ENCODE data around the gene WFIKKN1.
A peak's percentile ranks its signal among the peaks of the same experiment; 100 is the strongest.

Gene WFIKKN1

GRCh38 chr16:586645-587590 is 43.9 kb upstream of the WFIKKN1 start (continued):
- peak; percentile 16; the same call in 1 of the 2 replicates for TF ChIP-seq PATZ1 (tag by site-specific recombination; IDR thresholded peaks at IDR 0.05)
- TF ChIP-seq IKZF3 (tag by site-specific recombination; IDR thresholded peaks at IDR 0.05): peak; percentile 55; the same call in 1 of the 2 replicates
- no peak for TF ChIP-seq ZNF677 (tag by site-specific recombination; IDR thresholded peaks at IDR 0.05)
- no peak for TF ChIP-seq ZNF548 (tag by site-specific recombination; IDR thresholded peaks at IDR 0.05)
- no peak for TF ChIP-seq ZNF248 (tag by site-specific recombination; IDR thresholded peaks at IDR 0.05)
- no peak for TF ChIP-seq ZFHX2 (tag by site-specific recombination; conservative IDR thresholded peaks at IDR 0.05)
- no peak for TF ChIP-seq ZNF513 (tag by site-specific recombination; IDR thresholded peaks at IDR 0.05)
- no peak for TF ChIP-seq ZNF174 (tag by site-specific recombination; IDR thresholded peaks at IDR 0.05)
- peak; percentile 69 for TF ChIP-seq ZBTB48 (tag by site-specific recombination; IDR thresholded peaks at IDR 0.05)
- TF ChIP-seq SCRT2 (tag by site-specific recombination; IDR thresholded peaks at IDR 0.05): peak; percentile 95
- TF ChIP-seq ZBTB7A (tag by site-specific recombination; IDR thresholded peaks at IDR 0.05; ENCODE audit: low read depth): no peak
- TF ChIP-seq, protein P1, sequence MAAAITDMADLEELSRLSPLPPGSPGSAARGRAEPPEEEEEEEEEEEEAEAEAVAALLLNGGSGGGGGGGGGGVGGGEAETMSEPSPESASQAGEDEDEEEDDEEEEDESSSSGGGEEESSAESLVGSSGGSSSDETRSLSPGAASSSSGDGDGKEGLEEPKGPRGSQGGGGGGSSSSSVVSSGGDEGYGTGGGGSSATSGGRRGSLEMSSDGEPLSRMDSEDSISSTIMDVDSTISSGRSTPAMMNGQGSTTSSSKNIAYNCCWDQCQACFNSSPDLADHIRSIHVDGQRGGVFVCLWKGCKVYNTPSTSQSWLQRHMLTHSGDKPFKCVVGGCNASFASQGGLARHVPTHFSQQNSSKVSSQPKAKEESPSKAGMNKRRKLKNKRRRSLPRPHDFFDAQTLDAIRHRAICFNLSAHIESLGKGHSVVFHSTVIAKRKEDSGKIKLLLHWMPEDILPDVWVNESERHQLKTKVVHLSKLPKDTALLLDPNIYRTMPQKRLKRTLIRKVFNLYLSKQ (tag by site-specific recombination; IDR thresholded peaks at IDR 0.05; ENCODE audit: borderline replicate concordance): no peak
- 0 out of 2 replicates have a peak, but pooled peaks have one; percentile 25 for TF ChIP-seq ZNF2 (tag by site-specific recombination; IDR thresholded peaks at IDR 0.05)
- no peak for TF ChIP-seq ZNF221 (tag by site-specific recombination; IDR thresholded peaks at IDR 0.05; ENCODE audit: borderline replicate concordance)
- peak; percentile 87 for TF ChIP-seq SCRT1 (tag by site-specific recombination; IDR thresholded peaks at IDR 0.05; ENCODE audit: borderline replicate concordance)
- TF ChIP-seq, protein P2, sequence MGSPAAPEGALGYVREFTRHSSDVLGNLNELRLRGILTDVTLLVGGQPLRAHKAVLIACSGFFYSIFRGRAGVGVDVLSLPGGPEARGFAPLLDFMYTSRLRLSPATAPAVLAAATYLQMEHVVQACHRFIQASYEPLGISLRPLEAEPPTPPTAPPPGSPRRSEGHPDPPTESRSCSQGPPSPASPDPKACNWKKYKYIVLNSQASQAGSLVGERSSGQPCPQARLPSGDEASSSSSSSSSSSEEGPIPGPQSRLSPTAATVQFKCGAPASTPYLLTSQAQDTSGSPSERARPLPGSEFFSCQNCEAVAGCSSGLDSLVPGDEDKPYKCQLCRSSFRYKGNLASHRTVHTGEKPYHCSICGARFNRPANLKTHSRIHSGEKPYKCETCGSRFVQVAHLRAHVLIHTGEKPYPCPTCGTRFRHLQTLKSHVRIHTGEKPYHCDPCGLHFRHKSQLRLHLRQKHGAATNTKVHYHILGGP (tag by site-specific recombination; IDR thresholded peaks at IDR 0.05): no peak
- no peak for TF ChIP-seq ZNF600 (tag by site-specific recombination; IDR thresholded peaks at IDR 0.05)
- TF ChIP-seq, protein P3, sequence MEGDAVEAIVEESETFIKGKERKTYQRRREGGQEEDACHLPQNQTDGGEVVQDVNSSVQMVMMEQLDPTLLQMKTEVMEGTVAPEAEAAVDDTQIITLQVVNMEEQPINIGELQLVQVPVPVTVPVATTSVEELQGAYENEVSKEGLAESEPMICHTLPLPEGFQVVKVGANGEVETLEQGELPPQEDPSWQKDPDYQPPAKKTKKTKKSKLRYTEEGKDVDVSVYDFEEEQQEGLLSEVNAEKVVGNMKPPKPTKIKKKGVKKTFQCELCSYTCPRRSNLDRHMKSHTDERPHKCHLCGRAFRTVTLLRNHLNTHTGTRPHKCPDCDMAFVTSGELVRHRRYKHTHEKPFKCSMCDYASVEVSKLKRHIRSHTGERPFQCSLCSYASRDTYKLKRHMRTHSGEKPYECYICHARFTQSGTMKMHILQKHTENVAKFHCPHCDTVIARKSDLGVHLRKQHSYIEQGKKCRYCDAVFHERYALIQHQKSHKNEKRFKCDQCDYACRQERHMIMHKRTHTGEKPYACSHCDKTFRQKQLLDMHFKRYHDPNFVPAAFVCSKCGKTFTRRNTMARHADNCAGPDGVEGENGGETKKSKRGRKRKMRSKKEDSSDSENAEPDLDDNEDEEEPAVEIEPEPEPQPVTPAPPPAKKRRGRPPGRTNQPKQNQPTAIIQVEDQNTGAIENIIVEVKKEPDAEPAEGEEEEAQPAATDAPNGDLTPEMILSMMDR (tag by site-specific recombination; IDR thresholded peaks at IDR 0.05): no peak
- no peak for TF ChIP-seq ZNF148 (tag by site-specific recombination; IDR thresholded peaks at IDR 0.05; ENCODE audit: borderline replicate concordance)
- peak; percentile 17; the same call in 1 of the 2 replicates for TF ChIP-seq SP2 (tag by site-specific recombination; IDR thresholded peaks at IDR 0.05)
- TF ChIP-seq ZNF501 (tag by site-specific recombination; IDR thresholded peaks at IDR 0.05): no peak
- no peak for TF ChIP-seq ZNF521 (tag by site-specific recombination; IDR thresholded peaks at IDR 0.05)
- TF ChIP-seq ZNF544 (tag by site-specific recombination; IDR thresholded peaks at IDR 0.05): no peak
- TF ChIP-seq ZNF645 (tag by site-specific recombination; IDR thresholded peaks at IDR 0.05): peak; percentile 50; the same call in 1 of the 2 replicates
- TF ChIP-seq ZNF292 (tag by site-specific recombination; IDR thresholded peaks at IDR 0.05; ENCODE audit: borderline replicate concordance, low read depth): no peak
- no peak for TF ChIP-seq HOXC10 (CRISPR knock-in tag; IDR thresholded peaks at IDR 0.05)
- TF ChIP-seq ZNF133 (tag by site-specific recombination; IDR thresholded peaks at IDR 0.05): no peak

All from HEK293 (cell line).